ENCODE measurements around the gene KCNF1.

DNA sequence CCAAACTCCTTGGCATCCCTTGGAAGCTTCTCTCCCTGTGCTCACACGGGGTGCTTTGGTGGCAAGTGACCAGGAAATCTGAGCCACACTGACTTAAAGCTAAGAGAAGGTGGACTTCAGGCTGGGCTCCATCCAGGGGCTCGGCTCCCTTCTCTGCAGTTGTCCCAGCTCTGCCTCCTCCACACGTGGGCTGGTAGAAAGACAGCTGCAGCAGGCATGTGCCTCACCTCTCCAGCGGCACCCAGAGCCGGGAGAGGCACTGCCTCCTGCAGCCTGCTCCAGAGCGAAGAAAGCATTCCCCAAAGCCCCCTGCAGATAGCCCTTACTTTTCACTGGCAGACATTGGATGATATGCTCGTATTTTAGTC is 11.3 kb downstream of the KCNF1 start:
- no peak for TF ChIP-seq REST (IDR thresholded peaks at IDR 0.05; ENCODE audit: insufficient read depth in 1 of 2, low read depth in 2 of 2, low read length in 2 of 2)
- TF ChIP-seq TAF1 (IDR thresholded peaks at IDR 0.05; ENCODE audit: borderline replicate concordance, insufficient read depth, low read length), result no peak
- TF ChIP-seq POLR2AphosphoS5 (IDR thresholded peaks at IDR 0.05; ENCODE audit: low read depth, low read length), result no peak
- no peak for TF ChIP-seq SIN3A (IDR thresholded peaks at IDR 0.05; ENCODE audit: borderline replicate concordance, insufficient read depth, low read length)
